IPS-NIHi7 (cell line): ENCODE measurements around the gene QDPR.
A peak's percentile ranks its signal among the peaks of the same experiment; 100 is the strongest.
"Not testable (repeated sequence)": the region's sequence is repeated elsewhere in the genome, so short reads cannot be mapped to it uniquely, and the experiment has no call there.

ENCODE experiments used
- DNase-seq: peaks from one replicate; pipeline ENCODE4 v3.0.0; 2012; ENCODE audit warnings: mixed read lengths; ENCODE audit errors: extremely low spot score

QDPR gene

DNA sequence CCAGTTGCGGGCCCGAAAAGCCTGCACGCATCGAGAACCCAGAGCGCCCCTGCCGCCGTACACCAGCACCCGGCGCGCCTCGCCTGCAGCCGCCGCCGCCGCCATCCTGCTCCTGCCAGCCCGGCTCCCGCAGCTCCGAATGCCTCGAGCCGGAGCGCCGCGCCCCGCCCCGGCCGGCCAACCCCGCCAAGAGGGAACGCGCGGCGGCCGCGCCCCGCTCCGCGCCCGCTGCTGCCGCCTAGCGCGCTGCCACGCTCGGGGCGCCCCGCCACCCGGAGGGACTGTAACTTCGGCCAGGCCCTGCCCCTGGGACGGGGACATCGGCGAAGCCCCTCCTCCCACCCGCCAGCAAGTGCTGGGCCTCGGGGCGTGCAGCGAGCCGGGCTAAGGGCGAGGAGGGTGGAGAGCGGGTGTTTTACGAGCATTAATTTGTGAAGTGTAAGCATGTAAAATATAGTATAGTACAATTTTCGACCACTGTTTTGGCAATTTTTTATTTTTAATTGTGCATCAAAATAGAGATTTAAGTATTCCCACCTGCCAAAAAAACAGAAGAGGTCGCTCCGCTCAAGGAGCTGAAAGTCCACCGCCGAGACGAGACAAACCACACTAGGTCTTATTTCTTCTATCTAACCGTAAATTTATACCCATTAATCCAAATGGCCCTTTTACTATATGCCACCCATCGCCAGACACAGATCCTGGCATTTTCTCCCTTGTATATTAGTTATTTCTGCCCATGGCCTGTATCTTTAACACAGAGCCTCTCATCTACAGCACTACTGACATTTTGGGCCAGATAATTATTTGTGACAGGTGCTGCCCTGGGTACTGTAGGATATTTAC, at the start of gene QDPR:
Gene QDPR (minus strand): TSS at position 141 of the 846 bp plus-strand sequence. CDS start 36 bp downstream, at position 105.
- DNase-seq, result peak; percentile 92

DNA sequence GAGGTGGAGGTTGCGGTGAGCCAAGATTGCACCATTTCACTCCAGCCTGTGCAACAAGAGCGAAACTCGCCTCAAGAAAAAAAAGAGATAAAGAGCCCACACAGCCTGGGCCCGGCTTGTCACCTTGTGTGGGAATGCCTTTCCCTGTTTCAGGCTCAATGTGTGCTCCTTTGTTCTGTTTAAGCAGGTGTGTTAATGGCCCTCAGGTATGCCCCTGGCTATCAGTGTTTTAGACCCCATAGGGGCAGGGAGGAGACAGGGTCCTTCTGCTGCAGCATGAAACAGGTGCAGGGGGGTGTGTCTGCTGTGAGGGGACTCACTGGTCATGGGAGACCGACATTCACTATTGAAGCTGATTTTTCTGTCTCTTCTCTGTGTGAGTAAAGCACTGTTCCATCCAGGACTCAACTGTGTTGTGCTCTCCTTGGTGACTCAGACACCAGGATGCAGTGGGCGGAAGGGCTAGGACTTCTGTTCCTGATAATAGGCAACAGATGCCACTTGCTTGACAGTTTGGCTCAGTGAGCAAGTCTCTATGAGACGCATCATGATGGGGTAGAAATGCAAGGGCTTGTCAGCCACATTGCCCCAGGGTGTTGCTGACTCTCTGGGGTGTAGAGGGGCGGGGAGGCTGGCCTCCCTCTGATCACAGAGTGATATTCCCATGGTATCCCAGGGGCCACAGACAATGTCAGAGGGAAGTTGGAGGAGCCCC, 49.5 kb upstream of the QDPR start:
- DNase-seq, result no peak

- DNase-seq, result no peak
Measured at GRCh38 chr4:17560065-17560673, 48.3 kb upstream of the QDPR start.

GRCh38 chr4:17559709-17560048, 47.8 kb upstream of the QDPR start:
- no peak for DNase-seq

DNA sequence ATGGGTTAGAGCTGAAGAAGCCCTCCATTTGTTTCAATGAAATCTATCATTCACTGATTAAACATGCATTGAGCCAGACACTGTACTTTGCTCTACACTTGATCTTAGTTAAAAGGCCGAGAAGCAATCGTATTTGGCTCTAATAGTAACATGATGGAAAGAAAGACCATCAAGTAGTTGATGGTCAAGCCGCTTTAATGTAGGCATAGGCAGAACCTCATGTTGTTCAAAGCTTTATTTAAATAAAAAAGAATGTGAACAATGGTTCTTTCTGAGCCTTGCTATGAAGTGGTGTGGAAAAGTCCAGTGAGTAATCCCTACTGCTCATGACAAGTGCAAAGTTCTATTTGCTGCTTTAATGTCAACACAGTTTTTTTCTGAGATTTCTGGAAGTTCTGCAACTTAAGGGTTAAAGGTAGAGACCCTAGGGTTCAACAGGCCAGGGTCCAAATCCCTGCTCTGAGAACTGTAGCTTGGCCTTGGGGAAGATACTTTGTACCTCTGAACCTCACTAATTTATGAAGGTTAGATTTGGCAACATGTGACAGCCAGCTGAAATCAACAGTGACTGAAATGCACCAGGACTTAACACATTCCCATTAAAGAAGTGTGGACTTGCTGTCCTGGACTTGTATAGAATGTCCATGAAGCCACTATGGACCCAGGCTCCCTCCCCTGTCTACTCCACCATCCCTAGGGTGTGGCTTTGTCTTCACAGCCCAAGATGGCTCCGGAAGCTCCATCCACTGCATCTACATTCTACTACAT, 47.2 kb upstream of the QDPR start:
- no peak for DNase-seq

- DNase-seq, result no peak
Measured at GRCh38 chr4:17557880-17558279, 46.0 kb upstream of the QDPR start.

GRCh38 chr4:17556498-17556897, 44.6 kb upstream of the QDPR start:
- no peak for DNase-seq

- no peak for DNase-seq
Measured at GRCh38 chr4:17554568-17554967, 42.7 kb upstream of the QDPR start.

- DNase-seq, result no peak
Measured at GRCh38 chr4:17552427-17552826, 40.5 kb upstream of the QDPR start.

DNA sequence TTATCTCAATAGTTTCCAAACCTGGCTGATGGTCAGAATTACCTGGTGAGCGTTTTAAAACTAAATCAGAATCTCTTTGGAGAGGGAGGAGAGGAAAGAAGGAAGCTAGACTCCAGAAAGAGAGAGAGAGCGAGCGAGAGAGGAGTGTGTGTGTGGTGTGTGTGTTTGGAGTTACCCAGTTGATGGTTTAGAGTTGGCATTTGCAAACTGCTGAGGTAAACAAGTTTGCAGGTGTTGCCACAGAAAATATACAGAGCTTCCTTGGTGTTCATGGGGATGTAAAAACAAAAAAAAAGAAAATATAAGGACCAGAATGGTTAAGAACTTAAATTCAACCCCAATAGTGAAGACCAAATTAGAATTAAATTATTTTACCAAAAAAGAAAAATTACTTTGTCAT, 38.7 kb upstream of the QDPR start:
- DNase-seq, result no peak

DNA sequence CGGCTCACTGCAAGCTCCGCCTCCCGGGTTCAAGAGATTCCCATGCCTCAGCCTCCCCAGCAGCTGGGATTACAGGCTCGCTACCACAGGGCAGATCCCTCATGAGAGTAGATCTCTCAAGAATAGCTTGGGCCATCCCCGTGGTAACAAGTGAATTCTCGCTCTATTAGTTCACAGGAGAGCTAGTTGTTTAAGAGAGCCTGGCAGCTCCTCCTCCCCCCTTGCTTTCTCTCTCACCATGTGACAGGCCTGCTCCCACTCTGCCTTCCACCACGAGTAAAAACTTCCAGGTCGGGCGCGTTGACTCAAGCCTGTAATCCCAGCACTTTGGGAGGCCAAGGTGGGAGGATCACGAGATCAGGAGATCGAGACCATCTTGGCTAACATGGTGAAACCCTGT, 34.8 kb upstream of the QDPR start:
- DNase-seq, result no peak

- DNase-seq, result no peak
Measured at GRCh38 chr4:17546222-17546621, 34.3 kb upstream of the QDPR start.

- no peak for DNase-seq
Measured at GRCh38 chr4:17545374-17546140, 33.7 kb upstream of the QDPR start.

- no peak for DNase-seq
Measured at GRCh38 chr4:17544831-17545234, 32.9 kb upstream of the QDPR start.

- peak; percentile 44 for DNase-seq
Measured at GRCh38 chr4:17544205-17544604, 32.3 kb upstream of the QDPR start.

DNA sequence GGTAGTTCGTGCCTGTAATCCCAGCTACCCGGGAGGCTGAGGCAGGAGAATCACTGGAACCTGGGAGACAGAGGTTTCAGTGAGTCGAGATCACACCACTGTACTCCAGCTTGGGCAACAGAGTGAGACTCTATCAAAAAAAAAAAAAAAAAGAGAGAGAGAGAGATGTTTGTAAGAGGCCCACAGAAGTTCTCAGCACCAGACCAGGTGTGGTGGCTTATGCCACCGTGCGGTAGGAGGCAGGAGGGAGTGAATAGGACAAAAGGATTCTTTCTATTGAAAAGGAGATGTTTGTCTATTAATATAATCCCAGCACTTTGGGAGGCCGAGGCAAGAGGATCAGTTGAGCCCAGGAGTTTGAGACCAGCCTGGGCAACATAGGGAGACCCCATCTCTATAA, 25.2 kb upstream of the QDPR start:
- not testable (repeated sequence) for DNase-seq

DNA sequence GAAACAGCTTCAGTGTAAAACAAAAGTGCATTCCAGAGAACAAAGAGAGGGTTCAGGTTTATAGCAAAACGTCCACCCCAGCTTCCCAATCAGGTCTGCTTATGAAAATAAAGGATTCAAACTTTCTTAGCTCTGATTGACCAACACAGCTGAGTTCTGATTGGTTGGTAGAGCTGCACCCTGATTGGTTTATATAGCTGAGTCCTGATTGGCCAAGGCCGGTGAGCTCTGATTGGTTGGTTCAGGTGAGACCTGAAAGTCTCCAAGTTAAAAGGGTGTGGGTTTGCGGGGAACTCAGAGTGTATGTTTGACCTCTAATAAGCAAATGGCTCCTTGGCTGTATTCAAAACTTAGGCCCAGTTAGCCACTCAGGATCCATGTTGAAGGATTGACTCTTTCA, 24.0 kb upstream of the QDPR start:
- no peak for DNase-seq

GRCh38 chr4:17535242-17535641, 23.4 kb upstream of the QDPR start:
- no peak for DNase-seq

DNA sequence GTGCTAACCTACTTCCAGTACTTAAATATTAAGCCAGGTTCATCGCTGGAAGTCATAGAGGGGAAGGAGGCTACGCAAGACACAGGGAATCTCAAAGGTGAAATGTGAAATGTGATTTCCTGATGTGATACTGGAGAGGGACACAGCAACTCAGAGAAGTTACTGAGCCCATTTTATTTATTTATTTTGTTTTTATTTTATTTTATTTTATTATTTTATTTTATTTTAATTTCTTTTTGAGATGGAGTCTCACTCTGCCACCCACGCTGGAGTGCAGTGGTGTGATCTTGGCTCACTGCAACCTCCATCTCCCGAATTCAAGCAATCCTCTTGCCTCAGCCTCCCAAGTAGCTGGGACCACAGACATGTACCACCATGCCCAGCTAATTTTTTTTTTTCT, 22.8 kb upstream of the QDPR start:
- DNase-seq, result no peak

GRCh38 chr4:17531538-17532285, 19.8 kb upstream of the QDPR start:
- no peak for DNase-seq
